ENCODE data around the gene RAB37. TPM values are rescaled to one million over a fixed set of nuclear protein-coding genes. Genes with fewer than 3 reads are reported as not detected.

The RAB37 gene
- total and polyA plus RNA-seq, 9 of the 15 experiments (the other 6 are each of a cell fraction or from before 2014, with no cell fraction given) = 0.03 to 0.27 (median 0.11) TPM; not detected in 4

DNA sequence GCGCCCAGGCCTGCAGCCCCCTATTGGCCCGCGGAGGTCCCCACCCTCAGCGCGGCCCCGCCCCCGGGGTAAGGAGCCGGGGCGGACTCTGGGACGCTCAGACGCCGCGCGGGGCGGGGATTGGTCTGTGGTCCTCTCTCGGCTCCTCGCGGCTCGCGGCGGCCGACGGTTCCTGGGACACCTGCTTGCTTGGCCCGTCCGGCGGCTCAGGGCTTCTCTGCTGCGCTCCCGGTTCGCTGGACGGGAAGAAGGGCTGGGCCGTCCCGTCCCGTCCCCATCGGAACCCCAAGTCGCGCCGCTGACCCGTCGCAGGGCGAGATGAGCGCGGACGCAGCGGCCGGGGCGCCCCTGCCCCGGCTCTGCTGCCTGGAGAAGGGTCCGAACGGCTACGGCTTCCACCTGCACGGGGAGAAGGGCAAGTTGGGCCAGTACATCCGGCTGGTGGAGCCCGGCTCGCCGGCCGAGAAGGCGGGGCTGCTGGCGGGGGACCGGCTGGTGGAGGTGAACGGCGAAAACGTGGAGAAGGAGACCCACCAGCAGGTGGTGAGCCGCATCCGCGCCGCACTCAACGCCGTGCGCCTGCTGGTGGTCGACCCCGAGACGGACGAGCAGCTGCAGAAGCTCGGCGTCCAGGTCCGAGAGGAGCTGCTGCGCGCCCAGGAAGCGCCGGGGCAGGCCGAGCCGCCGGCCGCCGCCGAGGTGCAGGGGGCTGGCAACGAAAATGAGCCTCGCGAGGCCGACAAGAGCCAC is 11.6 kb downstream of the RAB37 start, which contains the start of gene NHERF1 (continued):
- TF ChIP-seq ZBTB5 (IDR thresholded peaks at IDR 0.05) (no peak), TBP (optimal IDR thresholded peaks at IDR 0.05; ENCODE audit: low read depth, low read length) (peak; percentile 98), POLR2A (conservative IDR thresholded peaks at IDR 0.05) (peak; percentile 89), SIX5 (IDR thresholded peaks at IDR 0.05; ENCODE audit: borderline replicate concordance in 1 of 2, insufficient read depth in 1 of 2, low read depth in 1 of 2, low read length in 2 of 2) (no peak), YBX1 (IDR thresholded peaks at IDR 0.05) (no peak), ZNF668 (CRISPR knock-in tag; IDR thresholded peaks at IDR 0.05) (no peak), RUNX1 (IDR thresholded peaks at IDR 0.05; ENCODE audit: low read depth) (no peak), SRSF9 (IDR thresholded peaks at IDR 0.05; ENCODE audit: borderline replicate concordance, low read depth, low read length) (no peak), ZNF445 (CRISPR knock-in tag; IDR thresholded peaks at IDR 0.05; ENCODE audit: low read depth) (no peak), CHD4 (IDR thresholded peaks at IDR 0.05; ENCODE audit: insufficient read depth, insufficient replicate concordance, low read depth, low read length, poor library complexity, severe bottlenecking) (no peak), GATAD2A (IDR thresholded peaks at IDR 0.05) (no peak), XRCC4 (IDR thresholded peaks at IDR 0.05; ENCODE audit: extremely low read depth, insufficient read depth, insufficient read length) (no peak), ZNF133 (CRISPR knock-in tag; IDR thresholded peaks at IDR 0.05) (no peak), MTF1 (CRISPR knock-in tag; IDR thresholded peaks at IDR 0.05; ENCODE audit: borderline replicate concordance) (no peak), NCOA4 (IDR thresholded peaks at IDR 0.05; ENCODE audit: partially characterized antibody) (no peak), RBM22 (IDR thresholded peaks at IDR 0.05; ENCODE audit: low read depth, low read length, poor library complexity, severe bottlenecking) (no peak), ETV6 (IDR thresholded peaks at IDR 0.05; ENCODE audit: borderline replicate concordance in 1 of 2, low read depth in 2 of 2, low read length in 1 of 2) (no peak), ETV6 (CRISPR knock-in tag; IDR thresholded peaks at IDR 0.05; ENCODE audit: borderline replicate concordance) (no peak), MAFK (IDR thresholded peaks at IDR 0.05; ENCODE audit: low read length) (no peak), RCOR1 (IDR thresholded peaks at IDR 0.05; ENCODE audit: borderline replicate concordance in 1 of 2, low read depth in 2 of 2, low read length in 2 of 2) (peak in 1 of 2 experiments; percentile 58; a peak in 2 of 4 replicates), MEF2D (tag; conservative IDR thresholded peaks at IDR 0.05; ENCODE audit: low read depth) (no peak), MBD2 (IDR thresholded peaks at IDR 0.05; ENCODE audit: borderline replicate concordance, low read depth) (peak; percentile 62; the same call in 1 of the 2 replicates), ZNF263 (CRISPR knock-in tag; IDR thresholded peaks at IDR 0.05; ENCODE audit: borderline replicate concordance) (no peak; the same call in 1 of the 2 replicates), RBM14 (IDR thresholded peaks at IDR 0.05; ENCODE audit: borderline replicate concordance, insufficient read depth, low read depth, low read length) (no peak), FOXK1 (CRISPR knock-in tag; IDR thresholded peaks at IDR 0.05; ENCODE audit: borderline replicate concordance) (no peak), ZNF717 (CRISPR knock-in tag; IDR thresholded peaks at IDR 0.05) (no peak), DIDO1 (tag; IDR thresholded peaks at IDR 0.05; ENCODE audit: low read depth) (no peak)
- TF ChIP-seq, protein P1, sequence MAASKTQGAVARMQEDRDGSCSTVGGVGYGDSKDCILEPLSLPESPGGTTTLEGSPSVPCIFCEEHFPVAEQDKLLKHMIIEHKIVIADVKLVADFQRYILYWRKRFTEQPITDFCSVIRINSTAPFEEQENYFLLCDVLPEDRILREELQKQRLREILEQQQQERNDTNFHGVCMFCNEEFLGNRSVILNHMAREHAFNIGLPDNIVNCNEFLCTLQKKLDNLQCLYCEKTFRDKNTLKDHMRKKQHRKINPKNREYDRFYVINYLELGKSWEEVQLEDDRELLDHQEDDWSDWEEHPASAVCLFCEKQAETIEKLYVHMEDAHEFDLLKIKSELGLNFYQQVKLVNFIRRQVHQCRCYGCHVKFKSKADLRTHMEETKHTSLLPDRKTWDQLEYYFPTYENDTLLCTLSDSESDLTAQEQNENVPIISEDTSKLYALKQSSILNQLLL (CRISPR knock-in tag; IDR thresholded peaks at IDR 0.05; ENCODE audit: borderline replicate concordance) = no peak

Measured in K562 (cell line).